Panc1 (cell line): ENCODE data around the gene NDUFAF3.

Experiments used
- CTCF ChIP-seq: fragments of 450-650 bp; IDR thresholded peaks from 2 replicates; pipeline ENCODE4 v1.5.1; 2017; ENCODE audit warnings: mild to moderate bottlenecking
- POLR2AphosphoS5 ChIP-seq: IDR thresholded peaks from 2 replicates; pipeline ENCODE4 v1.6.1; 2012; ENCODE audit warnings: mild to moderate bottlenecking, low read depth, low read length, moderate library complexity

GRCh38 chr3:49019941-49020329, 2.0 kb upstream of the NDUFAF3 start:
- no peak for TF ChIP-seq CTCF
- TF ChIP-seq POLR2AphosphoS5, result no peak
